Bladder microvascular endothelial cell (primary cell): Measurements from ENCODE around the gene COPRS. TPM values are rescaled to one million over a fixed set of nuclear protein-coding genes. Genes with fewer than 3 reads are reported as not detected.

Source experiments
- total RNA-seq: library from RNA; depleted of rRNA; stranded (reverse); fragments of >200 nt; gene quantifications from 2 replicates; pipeline ENCODE4 v1.2.3, GENCODE V29; 2014

Gene COPRS
- 38.2 and 45.7 TPM in 2 replicates for total RNA-seq

GRCh38 chr17:31858642-31859486 lies at the start of gene COPRS:
COPRS (minus strand) TSS chr17:31859244; CDS start chr17:31859199, 45 bp downstream.

Other genes with a start within 250 kb of the COPRS start
- 17.6 and 39.4 TPM in 2 replicates for gene UTP6, start 42.5 kb upstream of the COPRS start, total RNA-seq
- gene SUZ12, start 77.8 kb upstream of the COPRS start, total RNA-seq = 17.5 and 36.5 TPM in 2 replicates
- gene LRRC37B, start 148.1 kb upstream of the COPRS start, total RNA-seq = 7.6 and 18.9 TPM in 2 replicates